Epithelial cell of esophagus (primary cell): Measurements from ENCODE around the gene MRTFA.
"Not testable (repeated sequence)": the region's sequence is repeated elsewhere in the genome, so short reads cannot be mapped to it uniquely, and the experiment has no call there.

ENCODE experiments used
- DNase-seq: peaks from one replicate; pipeline ENCODE4 v3.0.0; 2010; ENCODE audit warnings: low read depth
- H3K4me3 ChIP-seq: 2 replicates; pipeline ENCODE4 v1.5.1; 2011; ENCODE audit warnings: mild to moderate bottlenecking, low read length, control low read depth
- CTCF ChIP-seq: IDR thresholded peaks from 2 replicates; pipeline ENCODE4 v1.5.1; 2011; ENCODE audit warnings: low read depth, mild to moderate bottlenecking, low read length, control low read depth, inconsistent platforms; ENCODE audit not compliant: insufficient read depth; ENCODE audit errors: missing control alignments

Gene MRTFA

GRCh38 chr22:40541300-40541699 is 95.2 kb downstream of the MRTFA start:
- no peak for TF ChIP-seq CTCF
- DNase-seq, result peak; percentile 99
- no peak overlapping the region for H3K4me3 ChIP-seq

DNA sequence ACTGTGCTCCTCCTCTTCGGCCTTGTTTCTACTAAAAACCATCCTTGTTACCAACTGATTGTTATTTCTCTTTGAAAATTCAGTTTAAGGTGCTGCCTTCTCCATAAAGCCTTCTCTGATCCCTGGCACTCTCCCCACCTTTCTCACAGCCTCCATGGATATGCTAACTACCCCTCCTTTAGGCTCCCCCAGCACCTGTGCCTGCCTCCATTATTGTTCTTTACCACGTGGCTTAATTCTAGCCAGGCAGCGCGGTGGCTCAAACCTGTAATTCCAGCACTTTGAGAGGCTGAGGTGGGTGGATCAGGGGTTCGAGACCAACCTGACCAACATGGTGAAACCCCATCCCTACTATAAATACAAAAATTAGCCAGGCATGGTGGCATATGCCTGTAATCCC is 96.3 kb downstream of the MRTFA start:
- TF ChIP-seq CTCF, result no peak
- no peak overlapping the region for H3K4me3 ChIP-seq
- DNase-seq, result no peak

DNA sequence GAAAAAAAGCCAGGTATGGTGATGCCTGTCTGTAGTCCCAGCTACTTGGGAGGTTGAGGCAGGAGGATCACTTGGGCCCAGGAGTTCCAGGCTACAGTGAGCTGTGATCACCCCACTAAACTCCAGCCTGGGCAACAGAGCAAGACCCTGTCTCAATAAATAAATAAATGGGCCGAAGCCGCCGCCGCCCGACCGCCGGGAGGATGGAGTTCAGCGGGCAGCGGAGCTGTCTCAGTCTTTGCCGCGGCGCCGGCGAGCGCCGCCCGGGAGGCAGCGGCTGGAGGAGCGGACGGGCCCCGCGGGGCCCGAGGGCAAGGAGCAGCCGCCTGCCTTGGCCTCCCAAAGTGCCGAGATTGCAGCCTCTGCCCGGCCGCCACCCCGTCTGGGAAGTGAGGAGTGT is 100.4 kb downstream of the MRTFA start:
- H3K4me3 ChIP-seq, DNase-seq: not testable (repeated sequence)

- H3K4me3 ChIP-seq, result no peak overlapping the region
- DNase-seq, result no peak
- no peak for TF ChIP-seq CTCF
Observed at GRCh38 chr22:40535642-40536041, 100.9 kb downstream of the MRTFA start.

DNA sequence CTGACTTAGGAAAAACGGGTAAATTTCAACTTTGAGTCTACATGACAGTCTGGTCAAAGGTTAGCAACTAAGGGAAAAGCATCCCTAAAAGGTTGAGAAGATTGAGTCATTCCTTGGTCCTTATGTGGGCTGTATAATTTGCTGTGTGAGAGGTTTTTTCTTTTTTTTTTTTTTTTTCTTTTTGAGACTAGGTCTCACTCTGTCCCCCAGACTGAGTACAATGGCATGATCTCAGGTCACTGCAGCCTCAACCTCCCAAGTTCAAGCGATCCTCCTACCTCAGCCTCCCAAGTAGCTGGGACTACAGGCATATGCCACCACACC is 101.4 kb downstream of the MRTFA start:
- no peak for TF ChIP-seq CTCF
- no peak for DNase-seq
- no peak overlapping the region for H3K4me3 ChIP-seq

DNA sequence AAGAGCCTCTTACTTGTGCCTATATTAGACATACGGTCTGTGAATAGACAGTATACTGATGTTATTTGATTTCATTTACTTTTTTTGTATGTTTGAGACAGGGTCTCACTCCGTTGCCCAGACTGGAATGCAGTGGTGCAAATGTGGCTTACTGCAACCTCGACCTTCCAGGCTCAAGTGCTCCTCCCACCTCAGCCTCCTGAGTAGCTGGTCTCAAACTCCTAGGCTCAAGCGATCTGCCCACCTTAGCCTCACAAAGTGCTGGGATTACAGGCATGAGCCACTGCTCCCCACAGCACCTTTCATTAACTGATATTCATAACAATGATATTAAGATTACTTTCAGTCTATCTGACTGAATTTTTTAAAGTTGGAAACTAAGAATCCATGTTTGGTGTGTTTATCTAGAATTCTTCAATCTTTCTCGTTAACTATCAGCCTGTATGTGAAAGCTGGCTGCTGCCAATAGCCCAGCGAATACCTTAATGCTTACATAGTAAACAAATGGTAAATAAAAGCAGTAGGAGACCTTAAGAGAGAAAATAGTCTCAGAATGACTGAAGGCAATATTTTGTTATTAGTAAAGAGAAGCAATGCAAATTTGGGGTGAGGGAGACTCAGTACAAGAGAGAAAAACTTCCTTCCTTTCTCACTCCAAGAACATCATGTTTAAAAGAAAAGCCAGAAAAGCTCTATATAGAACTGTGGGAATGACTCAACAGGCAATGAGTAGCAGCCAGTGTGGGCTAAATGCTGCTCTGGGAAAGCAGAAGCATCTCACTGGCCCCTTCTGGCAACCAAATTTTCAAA is 101.9 kb downstream of the MRTFA start:
- TF ChIP-seq CTCF, result no peak
- DNase-seq, result peak; percentile 46
- H3K4me3 ChIP-seq, result no peak overlapping the region

- H3K4me3 ChIP-seq, result no peak overlapping the region
- DNase-seq, result peak; percentile 73
- no peak for TF ChIP-seq CTCF
Observed at GRCh38 chr22:40533712-40534378, 102.7 kb downstream of the MRTFA start.
